NCI-H446 (cell line): ENCODE results near the gene KLRC4.
"Not testable (repeated sequence)": the region's sequence is repeated elsewhere in the genome, so short reads cannot be mapped to it uniquely, and the experiment has no call there.

Source experiments
- DNase-seq, 2 experiments: peaks; one replicate each; lab custom pipeline; 2025; lab: John Stamatoyannopoulos, UW

Gene KLRC4, protein sequence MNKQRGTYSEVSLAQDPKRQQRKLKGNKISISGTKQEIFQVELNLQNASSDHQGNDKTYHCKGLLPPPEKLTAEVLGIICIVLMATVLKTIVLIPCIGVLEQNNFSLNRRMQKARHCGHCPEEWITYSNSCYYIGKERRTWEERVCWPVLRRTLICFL

DNA sequence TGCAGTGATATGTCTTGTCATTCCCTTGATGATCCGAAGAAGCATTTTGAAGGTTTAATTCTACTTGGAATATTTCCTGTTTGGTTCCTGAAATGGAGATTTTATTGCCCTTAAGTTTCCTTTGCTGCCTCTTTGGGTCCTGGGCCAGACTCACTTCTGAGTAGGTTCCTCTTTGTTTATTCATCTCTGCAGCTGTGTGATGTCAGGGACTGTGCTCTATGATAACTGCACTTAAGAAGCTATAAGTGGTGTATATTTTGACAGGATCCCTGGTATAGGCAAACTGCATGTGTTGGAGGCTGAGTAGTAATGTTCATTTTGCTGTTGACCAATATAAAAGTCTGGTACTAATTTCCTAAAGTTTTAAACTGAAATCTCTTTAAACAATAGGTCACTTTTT, at the start of gene KLRC4:
TSS of gene KLRC4 (minus strand) at position 366 of the 400 bp plus-strand sequence. CDS start at position 184, 182 bp downstream.
- DNase-seq: no peak

DNA sequence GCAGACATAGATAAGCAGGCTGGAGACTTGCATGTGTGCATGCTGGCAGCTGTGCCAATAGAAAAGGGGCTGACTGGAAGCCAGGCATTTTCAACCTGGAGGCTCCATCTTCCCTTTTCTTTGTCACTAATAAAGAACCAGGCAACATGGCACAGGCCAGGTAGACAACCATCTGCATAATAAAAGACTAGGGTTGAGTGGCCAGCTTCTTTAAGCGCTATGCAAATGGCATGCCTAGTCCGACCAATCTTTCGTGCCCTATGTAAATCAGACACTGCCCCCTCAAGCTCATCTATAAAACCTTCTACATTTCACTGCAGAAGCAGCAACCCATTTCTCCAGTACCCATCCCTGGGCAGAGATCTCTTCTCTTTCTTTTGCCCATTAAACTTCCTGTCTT, 48.2 kb upstream of the KLRC4 start:
- DNase-seq: no peak

DNA sequence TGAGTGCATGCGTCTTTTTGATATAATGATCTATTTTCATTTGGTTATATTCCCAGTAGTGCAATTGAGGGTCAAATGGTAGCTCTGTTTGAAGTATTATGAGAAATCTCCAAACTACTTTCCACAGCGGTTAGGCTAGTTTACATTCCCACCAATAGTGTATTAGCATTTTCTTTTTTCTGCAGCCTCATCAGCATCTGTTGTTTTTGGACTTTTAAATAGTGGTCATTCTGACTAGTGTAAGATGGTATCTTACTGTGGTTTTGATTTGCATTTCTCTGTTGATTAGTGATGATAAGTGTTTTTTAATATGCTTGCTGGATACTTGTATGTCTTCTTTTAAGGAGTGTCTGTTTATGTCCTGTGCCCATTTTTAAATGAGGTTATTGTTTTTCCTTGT, 47.3 kb upstream of the KLRC4 start:
- DNase-seq: no peak

DNA sequence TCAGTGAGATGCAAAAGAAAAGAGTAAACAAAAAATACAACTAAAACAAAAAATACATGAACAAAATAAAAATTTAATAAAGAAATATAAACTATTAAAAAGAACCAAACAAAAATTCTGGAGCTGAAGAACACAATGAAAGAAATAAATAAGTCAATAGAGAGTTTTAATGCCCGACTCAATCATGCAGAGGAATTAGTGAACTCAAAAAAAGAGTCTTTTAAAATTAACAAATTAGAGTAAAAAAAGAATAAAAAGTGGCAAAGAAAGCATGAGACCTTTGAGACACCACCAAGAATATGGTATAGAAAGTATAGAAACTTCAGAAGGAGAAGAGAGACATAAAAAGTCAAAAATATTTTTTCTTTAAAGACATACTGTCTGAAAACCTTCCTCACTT, 46.2 kb upstream of the KLRC4 start:
- DNase-seq: no peak

DNA sequence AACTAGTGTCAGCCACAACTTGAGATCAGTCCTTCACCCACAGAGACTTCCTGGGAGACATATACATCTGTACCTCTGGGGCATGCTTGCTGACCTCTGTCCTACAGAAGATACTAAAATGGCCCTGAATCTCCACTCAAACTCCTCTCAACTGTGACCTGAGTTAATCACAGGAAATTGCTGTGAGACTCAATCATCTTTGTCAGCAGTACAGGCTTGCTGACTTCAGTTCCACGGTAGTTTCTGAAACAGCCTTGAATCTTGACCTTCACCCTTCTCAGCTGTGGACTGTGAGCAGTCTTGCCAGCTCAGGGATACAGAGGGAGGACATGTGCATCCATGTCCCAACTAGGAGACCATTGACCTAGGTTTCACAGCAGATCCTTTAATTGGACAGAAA, 45.0 kb upstream of the KLRC4 start:
- no peak for DNase-seq

DNA sequence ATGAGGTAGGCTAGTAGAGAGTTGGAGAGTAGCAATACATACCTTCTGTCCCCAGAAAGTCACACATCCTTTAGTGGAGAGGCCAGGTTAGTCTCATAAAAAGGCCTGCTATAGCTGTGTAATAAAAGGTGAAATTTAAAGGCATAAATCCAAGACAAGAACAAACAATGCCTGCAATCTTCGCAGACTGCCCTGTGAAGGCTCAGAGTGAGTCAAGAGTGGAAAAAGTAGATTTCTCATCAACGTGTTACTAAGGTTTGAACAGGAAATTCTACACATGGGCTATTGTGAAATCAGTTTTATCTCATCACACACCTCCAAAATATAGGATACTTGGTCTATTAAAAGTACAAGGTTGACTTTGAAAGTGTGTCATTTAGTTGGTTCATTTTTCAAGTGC, 43.6 kb upstream of the KLRC4 start, which contains the start of gene KLRC1:
TSS of gene KLRC1 (minus strand) at position 222 of the 400 bp plus-strand sequence. CDS start 2,221 bp downstream, outside the sequence.
- no peak for DNase-seq

DNA sequence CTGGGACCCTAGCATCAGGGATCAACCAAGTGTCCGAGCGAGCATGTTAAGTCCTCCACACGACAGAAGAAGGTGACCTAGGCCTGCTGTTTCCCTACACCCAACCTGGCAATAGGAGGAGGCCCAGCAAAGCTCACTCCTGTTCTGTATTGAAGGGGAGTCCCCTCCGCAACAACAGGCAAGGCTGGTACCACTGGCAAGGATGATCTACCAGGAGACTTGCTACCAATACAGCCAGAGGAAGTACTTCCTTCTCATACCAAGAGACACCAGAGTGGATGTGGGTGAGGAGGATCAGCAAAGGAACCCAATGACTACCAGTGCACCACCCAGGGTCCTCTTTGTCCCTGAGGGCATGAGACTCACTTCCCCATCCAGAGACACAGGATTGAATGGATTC, 38.7 kb upstream of the KLRC4 start:
- no peak for DNase-seq

DNA sequence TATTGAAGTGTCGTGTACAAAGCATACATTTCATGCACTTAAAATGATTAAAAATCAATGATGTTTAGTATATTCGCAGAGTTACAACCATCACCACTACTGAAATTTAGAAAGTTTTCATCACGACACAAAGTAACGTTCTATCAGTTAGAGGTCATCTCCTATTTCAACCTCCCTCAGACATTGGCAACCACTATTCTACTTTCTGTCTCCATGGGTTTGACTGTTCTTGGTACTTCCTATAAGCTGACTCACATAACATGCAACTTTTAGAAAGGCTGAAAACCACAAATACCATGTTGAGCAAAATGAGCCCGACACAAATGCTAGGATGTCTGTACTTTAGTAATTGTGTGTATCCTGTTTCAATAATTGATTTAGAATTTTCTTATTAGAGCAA, 36.5 kb upstream of the KLRC4 start:
- DNase-seq: not testable (repeated sequence)

DNA sequence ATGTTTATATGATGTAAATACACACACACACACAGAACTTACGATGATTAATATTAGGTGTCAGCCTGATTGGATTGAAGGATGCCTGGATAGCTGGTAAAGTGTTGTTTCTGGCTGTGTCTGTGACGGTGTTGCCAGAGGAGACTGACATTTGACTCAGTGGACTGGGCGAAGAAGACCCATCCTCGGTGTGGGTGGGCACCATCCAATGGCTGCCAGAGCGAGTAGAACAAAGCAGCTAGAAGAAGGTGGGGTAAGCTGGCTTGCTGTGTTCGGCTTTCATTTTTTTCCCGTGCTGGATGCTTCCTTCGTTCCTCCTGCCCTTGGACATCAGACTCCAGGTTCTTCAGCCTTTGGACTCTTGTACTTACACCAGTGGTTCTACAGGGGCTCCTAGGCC, 31.6 kb upstream of the KLRC4 start:
- DNase-seq: not testable (repeated sequence)

DNA sequence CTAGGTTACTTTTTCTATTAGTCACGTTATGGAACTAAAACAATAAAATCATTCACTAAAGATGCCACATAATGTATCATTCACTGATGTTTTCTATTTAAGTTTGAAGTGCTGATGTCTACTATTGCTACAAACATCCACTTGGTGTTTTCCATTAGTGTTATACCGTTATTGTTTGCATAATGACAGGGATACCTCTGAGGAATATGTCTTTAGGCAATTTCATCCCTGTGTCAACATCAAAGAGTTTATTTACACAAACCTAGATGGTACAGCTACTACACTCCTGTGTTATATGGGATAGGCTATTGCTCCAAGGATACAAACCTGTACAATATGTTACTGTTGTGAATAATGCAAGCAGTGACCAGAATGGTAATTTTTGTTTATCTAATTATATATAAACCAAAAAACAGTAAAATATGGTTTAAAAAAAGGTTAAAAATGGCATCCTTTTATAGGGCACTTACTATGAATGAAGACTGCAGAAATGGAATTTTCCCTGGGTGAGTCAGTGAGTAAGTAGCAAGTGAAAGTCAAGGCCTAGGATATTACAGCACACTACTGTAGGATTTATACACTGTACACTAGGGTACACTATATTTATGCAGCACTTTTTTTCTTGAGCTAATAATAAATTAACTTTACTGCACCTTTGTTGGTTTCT, 30.2 kb upstream of the KLRC4 start:
- not testable (repeated sequence) for DNase-seq

DNA sequence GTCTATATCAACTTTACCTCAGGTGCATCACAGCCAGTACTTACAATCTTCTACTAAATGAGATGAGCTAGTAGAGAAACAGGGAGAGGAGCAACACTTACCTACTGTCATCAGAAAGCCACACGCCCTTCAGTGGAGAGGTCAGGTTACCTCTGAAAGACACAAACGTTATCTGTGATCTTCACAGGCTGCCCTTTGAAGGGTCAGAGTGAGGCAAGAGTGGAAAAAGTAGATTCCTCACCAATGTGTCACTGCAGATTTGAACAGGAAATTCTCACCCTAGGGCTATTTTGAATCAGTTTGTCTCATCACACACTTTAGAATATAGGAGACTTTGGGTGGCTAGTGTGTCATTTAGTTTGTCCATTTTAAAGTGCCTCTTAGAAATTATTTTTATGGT, 28.0 kb upstream of the KLRC4 start:
- DNase-seq: not testable (repeated sequence)

DNA sequence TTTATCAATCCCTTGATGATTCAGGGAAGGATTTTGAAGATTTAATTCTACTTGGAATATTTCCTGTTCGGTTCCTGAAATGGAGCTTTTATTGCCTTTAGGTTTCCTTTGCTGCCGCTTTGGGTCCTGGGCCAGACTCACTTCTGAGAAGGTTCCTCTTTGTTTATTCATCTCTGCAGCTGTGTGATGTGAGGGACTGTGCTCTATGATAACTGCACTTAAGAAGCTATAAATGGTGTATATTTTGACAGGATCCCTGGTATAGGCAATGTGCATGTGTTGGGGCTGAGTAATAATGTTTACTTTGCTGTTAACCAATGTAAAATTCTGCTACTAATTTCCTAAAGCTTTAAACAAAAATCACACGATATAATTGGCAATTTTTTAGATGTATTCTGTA, 26.3 kb upstream of the KLRC4 start, which contains the start of gene KLRC2:
TSS of gene KLRC2 (minus strand) at position 195 of the 400 bp plus-strand sequence. CDS start at position 171, 24 bp downstream.
- DNase-seq: not testable (repeated sequence)

DNA sequence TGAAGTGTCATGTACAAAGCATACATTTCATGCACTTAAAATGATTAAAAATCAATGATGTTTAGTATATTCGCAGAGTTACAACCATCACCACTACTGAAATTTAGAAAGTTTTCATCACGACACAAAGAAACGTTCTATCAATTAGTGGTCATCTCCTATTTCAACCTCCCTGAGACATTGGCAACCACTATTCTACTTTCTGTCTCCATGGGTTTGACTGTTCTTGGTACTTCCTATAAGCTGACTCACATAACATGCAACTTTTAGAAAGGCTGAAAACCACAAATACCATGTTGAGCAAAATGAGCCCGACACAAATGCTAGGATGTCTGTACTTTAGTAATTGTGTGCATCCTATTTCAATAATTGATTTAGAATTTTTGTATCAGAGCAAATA, 21.1 kb upstream of the KLRC4 start:
- not testable (repeated sequence) for DNase-seq

DNA sequence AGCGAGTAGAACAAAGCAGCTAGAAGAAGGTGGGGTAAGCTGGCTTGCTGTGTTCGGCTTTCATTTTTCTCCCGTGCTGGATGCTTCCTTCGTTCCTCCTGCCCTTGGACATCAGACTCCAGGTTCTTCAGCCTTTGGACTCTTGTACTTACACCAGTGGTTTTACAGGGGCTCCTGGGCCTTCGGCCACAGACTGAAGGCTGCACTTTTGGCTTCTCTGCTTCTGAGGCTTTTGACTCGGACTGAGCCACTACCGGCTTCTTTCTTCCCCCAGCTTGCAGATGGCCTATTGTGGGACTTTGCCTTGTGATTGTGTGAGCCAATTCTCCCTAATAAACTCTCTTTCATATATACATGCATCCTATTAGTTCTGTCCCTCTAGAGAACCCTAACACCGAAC, 16.4 kb upstream of the KLRC4 start:
- not testable (repeated sequence) for DNase-seq

DNA sequence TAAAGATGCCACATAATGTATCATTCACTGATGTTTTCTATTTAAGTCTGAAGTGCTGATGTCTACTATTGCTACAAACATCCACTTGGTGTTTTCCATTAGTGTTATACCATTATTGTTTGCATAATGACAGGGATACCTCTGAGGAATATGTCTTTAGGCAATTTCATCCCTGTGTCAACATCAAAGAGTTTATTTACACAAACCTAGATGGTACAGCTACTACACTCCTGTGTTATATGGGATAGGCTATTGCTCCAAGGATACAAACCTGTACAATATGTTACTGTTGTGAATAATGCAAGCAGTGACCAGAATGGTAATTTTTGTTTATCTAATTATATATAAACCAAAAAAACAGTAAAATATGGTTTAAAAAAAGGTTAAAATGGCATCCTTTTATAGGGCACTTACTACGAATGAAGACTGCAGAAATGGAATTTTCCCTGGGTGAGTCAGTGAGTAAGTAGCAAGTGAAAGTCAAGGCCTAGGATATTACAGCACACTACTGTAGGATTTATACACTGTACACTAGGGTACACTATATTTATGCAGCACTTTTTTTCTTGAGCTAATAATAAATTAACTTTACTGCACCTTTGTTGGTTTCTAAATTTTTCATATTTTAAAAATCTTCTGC, 14.8 kb upstream of the KLRC4 start:
- not testable (repeated sequence) for DNase-seq

DNA sequence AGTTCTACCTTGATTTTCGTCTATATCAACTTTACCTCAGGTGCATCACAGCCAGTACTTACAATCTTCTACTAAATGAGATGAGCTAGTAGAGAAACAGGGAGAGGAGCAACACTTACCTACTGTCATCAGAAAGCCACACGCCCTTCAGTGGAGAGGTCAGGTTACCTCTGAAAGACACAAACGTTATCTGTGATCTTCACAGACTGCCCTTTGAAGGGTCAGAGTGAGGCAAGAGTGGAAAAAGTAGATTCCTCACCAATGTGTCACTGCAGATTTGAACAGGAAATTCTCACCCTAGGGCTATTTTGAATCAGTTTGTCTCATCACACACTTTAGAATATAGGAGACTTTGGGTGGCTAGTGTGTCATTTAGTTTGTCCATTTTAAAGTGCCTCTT, 12.6 kb upstream of the KLRC4 start:
- DNase-seq: not testable (repeated sequence)

DNA sequence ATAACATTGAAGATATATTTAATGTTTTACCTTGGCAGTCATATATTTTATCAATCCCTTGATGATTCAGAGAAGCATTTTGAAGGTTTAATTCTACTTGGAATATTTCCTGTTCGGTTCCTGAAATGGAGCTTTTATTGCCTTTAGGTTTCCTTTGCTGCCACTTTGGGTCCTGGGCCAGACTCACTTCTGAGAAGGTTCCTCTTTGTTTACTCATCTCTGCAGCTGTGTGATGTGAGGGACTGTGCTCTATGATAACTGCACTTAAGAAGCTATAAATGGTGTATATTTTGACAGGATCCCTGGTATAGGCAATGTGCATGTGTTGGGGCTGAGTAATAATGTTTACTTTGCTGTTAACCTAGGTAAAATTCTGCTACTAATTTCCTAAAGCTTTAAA, 10.8 kb upstream of the KLRC4 start, which contains the start of gene KLRC3:
TSS of gene KLRC3 (minus strand) at position 262 of the 400 bp plus-strand sequence. CDS start at position 217, 45 bp downstream.
- not testable (repeated sequence) for DNase-seq

DNA sequence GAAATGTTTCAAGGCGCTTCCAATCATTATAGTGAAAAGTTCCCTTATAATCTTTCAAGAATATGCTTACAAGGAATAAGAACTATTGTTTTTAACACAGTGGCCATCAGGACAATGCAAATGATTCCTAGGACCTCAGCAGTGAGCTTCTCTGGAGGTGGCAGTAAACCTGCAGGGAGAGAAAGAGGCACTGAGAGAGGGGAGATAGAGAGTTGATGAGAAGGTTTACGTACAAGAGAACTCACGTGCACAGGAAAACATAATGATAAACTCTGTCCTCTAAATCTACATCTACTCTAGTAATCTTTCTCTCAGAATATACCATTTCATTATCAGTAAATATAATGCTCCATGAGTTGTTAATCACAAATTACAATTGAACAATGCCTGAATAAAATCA, 715 bp downstream of the KLRC4 start:
- DNase-seq: no peak

DNA sequence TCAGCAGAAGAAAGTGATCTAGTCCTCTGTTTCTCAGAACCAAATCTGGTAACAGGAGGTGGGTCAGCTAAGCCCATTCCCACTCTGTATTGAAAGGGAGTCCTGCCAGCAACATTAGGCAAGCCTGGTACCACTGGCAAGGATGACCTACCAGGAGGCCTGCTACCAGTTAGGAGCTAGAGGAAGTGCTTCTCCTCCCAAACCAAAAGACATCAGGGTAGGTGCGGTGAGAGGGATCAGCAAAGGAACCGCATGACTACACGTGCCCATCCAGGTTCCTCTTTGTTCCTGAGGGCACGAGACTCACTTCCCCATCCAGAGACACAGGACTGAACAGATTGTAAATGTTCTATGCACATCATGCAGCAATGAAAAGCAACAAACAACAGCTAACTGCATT, 2.8 kb downstream of the KLRC4 start:
- no peak for DNase-seq

DNA sequence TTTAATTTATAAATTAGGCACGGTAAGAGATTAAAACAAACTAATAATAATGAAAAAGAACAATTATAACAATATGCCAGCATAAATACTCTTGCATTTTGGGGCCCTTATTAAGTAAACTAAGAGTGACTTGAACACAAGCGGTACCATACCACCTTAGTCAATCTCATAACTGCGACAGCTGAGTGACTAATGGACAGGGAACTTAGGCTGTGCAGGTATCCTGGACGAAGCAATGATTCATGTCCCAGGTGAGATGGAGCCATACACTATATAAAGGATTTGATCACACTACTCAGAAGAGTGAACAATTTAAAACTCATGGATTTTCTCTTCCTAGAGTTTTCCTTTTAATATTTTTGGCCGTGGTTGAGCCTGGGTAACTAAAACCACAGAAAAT, 4.3 kb downstream of the KLRC4 start:
- DNase-seq: no peak

DNA sequence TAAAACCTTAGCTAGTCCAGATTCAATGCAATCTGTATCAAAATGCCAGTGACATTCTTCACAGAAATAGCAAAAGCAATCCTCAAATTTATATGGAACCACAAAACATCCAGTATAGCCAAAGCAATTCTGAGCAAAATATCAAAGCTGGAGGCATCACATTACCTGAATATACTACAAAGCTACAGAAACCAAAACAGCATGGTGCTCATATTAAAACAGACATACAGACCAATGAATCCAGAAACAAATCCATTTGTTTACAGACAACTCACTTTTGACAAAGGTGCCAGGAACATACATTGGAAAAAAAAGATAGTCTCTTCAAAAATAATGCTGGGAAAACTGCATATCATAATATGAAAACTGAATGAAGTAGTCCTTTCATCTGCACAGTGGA, 4.8 kb downstream of the KLRC4 start:
- DNase-seq: no peak

DNA sequence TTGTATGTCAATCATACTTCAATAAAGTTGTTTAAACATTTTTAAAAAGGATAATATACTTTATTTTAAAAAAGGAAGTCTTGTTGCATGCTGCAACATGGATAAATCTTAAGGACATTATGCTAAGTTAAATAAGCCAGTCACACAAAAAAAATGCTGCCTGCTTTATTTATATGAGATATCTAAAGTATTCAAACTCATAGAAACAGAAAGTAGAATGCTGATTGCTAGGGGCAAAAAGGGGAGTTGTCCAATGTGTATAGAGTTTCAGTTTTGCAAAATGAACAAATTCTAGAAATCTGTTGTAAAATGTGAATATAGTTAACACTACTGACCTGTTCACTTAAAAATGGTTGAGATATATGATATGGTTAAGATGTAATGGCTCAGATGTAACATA, 8.7 kb downstream of the KLRC4 start:
- DNase-seq: no peak

DNA sequence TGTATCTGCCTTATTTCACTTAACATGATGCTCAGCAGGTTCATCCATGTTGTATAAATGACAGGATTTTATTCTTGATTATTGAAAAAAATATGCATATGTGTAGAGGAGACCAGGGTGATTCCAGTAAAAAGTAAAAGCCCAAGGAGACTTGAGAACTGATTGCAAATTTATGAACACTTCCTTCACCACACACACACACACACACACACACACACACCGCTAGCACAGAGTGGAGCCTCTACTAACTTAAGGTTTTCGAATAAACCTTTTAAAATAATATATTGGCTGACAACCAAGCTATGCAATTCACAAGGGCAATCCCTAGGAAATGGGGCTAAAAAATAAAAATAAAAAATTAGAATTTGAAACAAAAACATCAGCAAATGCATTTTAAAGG, 11.4 kb downstream of the KLRC4 start:
- DNase-seq: no peak
